NCI-H345 treated with DMSO at 0.1 percent for 48 hours (cell line): ENCODE results near the gene SLC47A1.

Experiments used
- DNase-seq: peaks from one replicate; lab custom pipeline; 2025; ENCODE audit not compliant: unreplicated experiment; lab: John Stamatoyannopoulos, UW

Gene SLC47A1

DNA sequence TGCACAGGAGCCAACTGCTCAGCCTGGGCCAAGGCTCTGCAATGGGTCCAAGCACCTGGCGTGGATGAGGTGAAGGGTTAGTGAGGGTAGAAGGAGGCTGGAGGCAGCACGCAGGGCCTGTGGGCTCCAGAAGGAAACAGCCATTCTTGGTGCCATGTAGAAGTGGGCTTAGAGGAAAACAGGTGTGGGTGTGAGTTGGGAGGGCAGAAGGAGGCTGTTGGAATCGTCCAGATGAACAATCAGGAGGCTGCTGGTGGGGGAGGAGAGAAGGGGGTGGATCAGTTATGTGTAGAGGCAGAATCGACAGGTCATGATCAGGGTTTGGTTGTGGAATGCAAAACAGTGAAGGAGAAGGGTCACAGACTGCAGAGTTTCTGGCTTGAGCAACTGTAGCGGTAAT is 63.2 kb downstream of the SLC47A1 start:
- no peak for DNase-seq

DNA sequence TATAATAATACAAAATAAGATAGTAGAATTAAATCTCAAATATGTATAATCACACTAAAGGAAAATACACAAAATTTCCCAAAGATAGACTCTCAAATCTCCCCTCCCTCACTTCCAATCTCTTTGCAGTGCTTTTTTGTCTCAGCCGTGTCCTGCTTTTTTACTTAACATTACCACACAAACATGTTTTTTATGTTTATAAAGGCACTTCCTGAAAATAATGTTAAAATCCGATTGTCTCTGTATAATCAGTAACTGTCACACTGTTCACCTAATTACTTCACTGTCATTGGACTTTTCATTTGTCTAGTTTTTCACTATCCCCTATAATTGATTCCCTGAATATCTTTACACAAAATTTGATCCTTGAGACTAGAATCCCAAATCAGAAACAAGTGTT is 76.7 kb downstream of the SLC47A1 start:
- no peak for DNase-seq

DNA sequence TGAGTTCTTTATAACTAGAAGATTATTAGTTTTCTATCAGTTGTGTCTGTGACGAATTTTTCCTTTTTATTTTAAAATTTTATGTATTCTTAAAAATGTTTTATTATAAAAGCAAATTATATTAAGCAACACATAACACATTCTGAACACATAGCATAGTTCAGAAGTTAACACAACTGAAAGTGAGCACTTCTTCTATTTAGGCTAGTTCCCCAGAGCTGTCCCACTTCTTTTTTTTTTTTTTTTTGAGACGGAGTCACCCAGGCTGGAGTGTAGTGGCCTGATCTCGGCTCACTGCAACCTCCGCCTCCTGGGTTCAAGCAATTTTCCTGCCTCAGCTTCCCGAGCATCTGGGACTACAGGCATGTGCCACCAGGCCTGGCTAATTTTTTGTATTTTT is 77.2 kb downstream of the SLC47A1 start:
- DNase-seq, result no peak

DNA sequence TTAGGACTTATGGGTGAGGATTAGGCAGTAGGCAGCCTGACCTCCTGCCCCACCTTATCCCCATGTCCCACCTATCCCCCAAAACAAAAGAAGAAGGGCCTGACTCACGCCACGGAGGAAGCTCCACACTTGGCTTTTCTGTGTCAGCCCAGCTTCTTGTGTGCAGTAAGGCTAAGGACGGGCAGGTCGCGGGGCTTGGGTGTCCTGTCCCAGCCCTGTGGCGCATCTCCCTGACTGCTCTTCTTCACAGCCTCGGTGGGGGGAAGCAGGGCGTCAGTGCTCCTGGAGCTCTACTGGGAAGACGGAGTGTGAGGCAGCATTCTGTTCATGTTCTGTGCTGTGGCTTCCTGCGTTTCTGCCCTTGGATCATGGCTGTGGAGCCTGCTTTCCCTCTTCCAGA is 80.3 kb downstream of the SLC47A1 start:
- DNase-seq, result no peak

DNA sequence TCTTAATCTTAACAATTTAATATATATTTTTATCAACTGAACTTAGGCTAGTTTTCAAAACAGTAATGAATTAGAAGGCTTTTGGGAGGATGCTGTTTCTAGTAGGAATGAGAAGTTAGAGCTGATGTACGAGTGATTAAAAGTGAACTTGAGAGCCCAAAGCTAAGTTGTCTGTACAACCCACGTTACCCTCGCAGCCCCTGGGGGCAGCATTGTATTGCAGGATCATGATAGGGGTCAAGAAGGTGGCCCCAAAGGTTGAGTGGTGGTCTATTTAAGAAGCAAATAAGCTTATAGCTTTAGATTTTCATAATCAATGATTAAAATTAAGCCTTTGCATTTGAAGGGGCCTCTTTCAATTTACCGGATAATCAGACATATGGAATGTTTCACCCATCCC is 81.2 kb downstream of the SLC47A1 start:
- no peak for DNase-seq

DNA sequence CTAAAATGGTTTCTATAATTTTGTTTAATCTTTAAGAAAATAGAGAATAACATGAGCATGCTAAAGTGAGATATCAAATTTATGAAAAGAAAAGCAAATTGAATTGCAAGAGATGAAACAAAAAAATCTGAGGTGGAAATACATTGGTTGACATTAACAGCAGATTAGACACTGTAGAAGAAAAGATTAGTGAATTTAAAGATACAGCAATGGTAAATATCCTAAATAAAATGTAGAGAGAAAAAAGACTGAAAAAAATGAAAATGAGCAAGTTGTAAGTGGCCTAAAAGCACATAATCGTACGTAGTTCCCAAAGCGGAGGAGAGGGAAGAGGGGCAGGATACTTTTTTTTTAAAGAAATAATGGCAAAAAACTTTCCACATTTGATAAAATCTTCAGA is 84.4 kb downstream of the SLC47A1 start:
- DNase-seq, result no peak

DNA sequence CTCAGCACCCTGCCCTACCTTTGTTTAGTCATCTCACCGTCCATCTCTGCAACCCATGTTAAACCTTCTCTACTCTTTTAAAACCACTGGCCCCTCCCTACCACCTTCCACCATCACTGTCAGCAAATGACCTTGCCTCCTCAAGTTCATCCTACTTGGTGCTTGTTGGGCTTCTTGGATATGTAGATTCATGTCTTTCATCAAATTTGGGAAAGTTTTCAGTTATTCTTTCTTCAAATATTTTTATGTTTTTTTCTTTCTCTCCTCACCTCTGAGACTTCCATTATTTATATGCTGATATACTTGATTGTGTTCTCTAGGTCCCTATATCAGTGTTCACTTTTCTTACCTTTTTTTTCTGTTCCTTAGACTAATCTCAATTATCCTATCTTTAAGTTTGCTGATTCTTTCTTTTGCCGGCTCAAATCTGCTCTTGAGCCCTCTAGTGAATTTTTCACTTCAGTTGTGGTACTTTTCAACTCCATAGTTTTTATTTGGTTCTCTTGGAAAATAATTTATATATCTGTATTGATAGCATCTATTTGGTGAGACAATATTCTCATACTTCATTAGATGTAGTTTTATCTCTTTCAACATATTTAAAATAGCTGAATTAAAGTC is 86.2 kb downstream of the SLC47A1 start:
- no peak for DNase-seq

DNA sequence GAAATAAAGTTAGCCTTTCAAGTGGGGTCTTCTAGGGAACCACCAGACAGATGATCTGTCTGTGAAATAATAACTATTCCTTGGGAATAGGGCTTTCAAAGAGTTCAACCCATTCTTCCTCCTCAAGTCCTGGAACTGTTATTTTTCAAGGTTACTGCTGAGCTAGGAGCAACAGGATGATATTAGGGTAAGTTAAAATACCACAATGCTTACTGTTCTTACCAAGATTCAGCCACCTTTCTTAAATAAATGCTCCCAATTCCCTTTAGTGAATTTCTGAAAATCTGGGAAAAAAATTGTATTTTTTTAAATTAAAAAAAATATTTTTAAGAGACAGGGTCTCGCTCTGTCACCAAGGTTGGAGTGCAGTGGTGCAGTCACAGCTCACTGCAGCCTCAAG is 88.0 kb downstream of the SLC47A1 start:
- no peak for DNase-seq

DNA sequence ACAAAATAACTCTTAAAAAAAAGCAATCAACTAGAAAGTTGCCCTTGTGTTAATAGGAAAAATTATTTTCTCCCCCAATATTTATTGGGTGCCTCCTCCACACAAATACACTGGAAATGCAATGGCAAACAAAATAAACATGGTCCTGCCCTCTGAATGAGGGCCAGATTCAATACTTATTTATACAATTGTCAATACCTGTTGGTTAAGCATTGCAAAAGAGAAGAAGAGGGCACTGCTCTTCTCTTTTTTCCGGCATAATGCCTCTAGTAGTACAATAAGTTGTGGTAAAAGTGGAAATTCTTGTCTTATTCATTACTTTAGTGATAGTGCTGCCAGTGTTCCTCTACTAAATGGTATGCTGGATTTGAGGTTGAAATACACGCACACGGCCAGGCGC is 92.4 kb downstream of the SLC47A1 start:
- no peak for DNase-seq
